HEK293 (cell line): ENCODE data around the gene CALHM6.

Source experiments
- CTCF ChIA-PET: fragments of 350-600 bp; formaldehyde crosslinking; extraction: SDS; loops from one replicate; lab custom pipeline; 2021; ENCODE audit warnings: antibody characterized with exemption; lab: Yijun Ruan, JAX
- POLR2A ChIA-PET: fragments of 300-600 bp; formaldehyde crosslinking; extraction: SDS; loops from one replicate; lab custom pipeline; 2020; ENCODE audit warnings: antibody characterized with exemption, inconsistent platforms; lab: Yijun Ruan, JAX
- H3K27ac ChIP-seq: fragments of 200-500 bp; sonication (Bioruptor generic); 2 replicates; pipeline ENCODE4 v1.5.1; 2014; ENCODE audit warnings: low read depth, low read length, control low read depth, inconsistent platforms; ENCODE audit errors: extremely low read depth
- H3K36me3 ChIP-seq, 2 experiments: fragments of 200-500 bp in 1 of 2; sonication (Bioruptor generic) in 1 of 2; 1 replicate in 1 of 2; 2 replicates in 1 of 2; pipeline ENCODE4 v1.5.1; 2014 to 2017; ENCODE audit warnings: inconsistent platforms in 2 of 2, low read length in 2 of 2; ENCODE audit not compliant: control insufficient read depth in 2 of 2, insufficient read depth in 1 of 2
- H3K4me1 ChIP-seq: fragments of 200-500 bp; sonication (Bioruptor generic); 2 replicates; pipeline ENCODE4 v1.5.1; 2014; ENCODE audit warnings: mild to moderate bottlenecking, low read length, inconsistent platforms; ENCODE audit not compliant: control insufficient read depth, insufficient read depth
- H3K4me3 ChIP-seq: 2 replicates; pipeline ENCODE4 v1.5.1; 2011; ENCODE audit warnings: low read depth, mild to moderate bottlenecking, control low read depth, low read length, moderate library complexity
- H3K9me3 ChIP-seq: fragments of 200-500 bp; sonication (Bioruptor generic); 2 replicates; pipeline ENCODE4 v1.5.1; 2014; ENCODE audit warnings: low read depth, low read length, inconsistent platforms; ENCODE audit not compliant: control insufficient read depth, insufficient read depth
- AEBP2 ChIP-seq: fragments of 450-650 bp; formaldehyde crosslinking; IDR thresholded peaks from 2 replicates; pipeline ENCODE4 v1.5.1; 2016; ENCODE audit warnings: missing biosample characterization, missing genetic modification characterization, borderline replicate concordance
- CTCF ChIP-seq: fragments of 450-650 bp; formaldehyde crosslinking; IDR thresholded peaks from 2 replicates; pipeline ENCODE4 v1.5.1; 2016; ENCODE audit warnings: missing biosample characterization, missing genetic modification characterization
- HOXD13 ChIP-seq: sonication (generic); formaldehyde crosslinking; IDR thresholded peaks from 2 replicates; pipeline ENCODE4 v1.8.0; 2022; ENCODE audit warnings: missing genetic modification reagents, borderline replicate concordance
- KLF10 ChIP-seq: fragments of 450-650 bp; IDR thresholded peaks from 2 replicates; pipeline ENCODE4 v1.5.1; 2018; ENCODE audit warnings: missing biosample characterization, mild to moderate bottlenecking, missing genetic modification characterization
- KLF7 ChIP-seq: fragments of 450-650 bp; formaldehyde crosslinking; IDR thresholded peaks from 2 replicates; pipeline ENCODE4 v1.5.1; 2016; ENCODE audit warnings: missing biosample characterization, missing genetic modification characterization, borderline replicate concordance
- MYNN ChIP-seq: fragments of 450-650 bp; formaldehyde crosslinking; IDR thresholded peaks from 2 replicates; pipeline ENCODE4 v1.5.1; 2016; ENCODE audit warnings: missing biosample characterization, missing genetic modification characterization, borderline replicate concordance
- ZNF174 ChIP-seq: fragments of 450-650 bp; formaldehyde crosslinking; IDR thresholded peaks from 2 replicates; pipeline ENCODE4 v1.5.0; 2017; ENCODE audit warnings: missing biosample characterization, mild to moderate bottlenecking, missing genetic modification characterization
- ZNF23 ChIP-seq: fragments of 450-650 bp; formaldehyde crosslinking; IDR thresholded peaks from 2 replicates; pipeline ENCODE4 v1.5.1; 2016; ENCODE audit warnings: missing biosample characterization, missing genetic modification characterization, borderline replicate concordance
- ZNF311 ChIP-seq: fragments of 450-650 bp; formaldehyde crosslinking; IDR thresholded peaks from 2 replicates; pipeline ENCODE4 v1.5.1; 2017; ENCODE audit warnings: missing biosample characterization, missing genetic modification characterization, borderline replicate concordance
- ZNF449 ChIP-seq: fragments of 450-650 bp; formaldehyde crosslinking; IDR thresholded peaks from 2 replicates; pipeline ENCODE4 v1.5.1; 2017; ENCODE audit warnings: missing biosample characterization, mild to moderate bottlenecking, missing genetic modification characterization, moderate library complexity
- ZNF488 ChIP-seq: fragments of 450-650 bp; formaldehyde crosslinking; IDR thresholded peaks from 2 replicates; pipeline ENCODE4 v1.5.1; 2016; ENCODE audit warnings: missing biosample characterization, missing genetic modification characterization
- ZNF596 ChIP-seq: fragments of 450-650 bp; IDR thresholded peaks from 2 replicates; pipeline ENCODE4 v1.5.0; 2018; ENCODE audit warnings: missing biosample characterization, mild to moderate bottlenecking, missing genetic modification characterization, moderate library complexity
- ZNF768 ChIP-seq: fragments of 450-650 bp; formaldehyde crosslinking; IDR thresholded peaks from 2 replicates; pipeline ENCODE4 v1.5.1; 2018; ENCODE audit warnings: missing biosample characterization, mild to moderate bottlenecking, missing genetic modification characterization
- ZSCAN23 ChIP-seq: fragments of 450-650 bp; formaldehyde crosslinking; IDR thresholded peaks from 2 replicates; pipeline ENCODE4 v1.5.1; 2016; ENCODE audit warnings: missing biosample characterization, missing genetic modification characterization
- ZSCAN30 ChIP-seq: fragments of 450-650 bp; IDR thresholded peaks from 2 replicates; pipeline ENCODE4 v1.5.1; 2018; ENCODE audit warnings: missing biosample characterization, mild to moderate bottlenecking, missing genetic modification characterization, moderate library complexity
- TF ChIP-seq, protein P1 (sequence below): sonication (generic); formaldehyde crosslinking; IDR thresholded peaks from 2 replicates; pipeline ENCODE4 v1.8.1; 2022; ENCODE audit warnings: mild to moderate bottlenecking, moderate library complexity, missing genetic modification reagents
- TF ChIP-seq, protein P2 (sequence below): fragments of 450-650 bp; formaldehyde crosslinking; IDR thresholded peaks from 2 replicates; pipeline ENCODE4 v1.5.1; 2016; ENCODE audit warnings: missing biosample characterization, missing genetic modification characterization

CALHM6 gene

DNA sequence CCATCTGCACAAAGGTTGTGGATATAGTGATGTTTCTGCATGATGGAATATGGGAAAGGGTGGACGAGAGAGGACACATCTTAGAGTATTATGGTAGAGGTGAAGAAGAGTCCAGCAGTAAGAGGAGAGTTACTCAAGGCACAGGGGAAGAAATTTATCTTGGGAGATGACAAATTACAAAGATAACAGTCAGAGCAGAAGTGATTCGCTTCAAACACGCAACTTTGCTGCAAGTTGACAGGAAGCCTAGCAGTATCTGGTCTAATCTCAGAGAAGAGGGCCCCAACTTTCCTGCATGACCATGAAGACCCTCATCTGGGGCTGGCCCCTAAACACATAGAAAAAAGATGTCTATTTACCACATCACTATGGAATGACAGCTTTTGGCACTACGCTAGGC lies 1.2 kb upstream of the CALHM6 start:
- H3K36me3 ChIP-seq: no peaks in the 10 kb centered on the region
- H3K4me3 ChIP-seq: no peak overlapping the region
- no peak overlapping the region for H3K27ac ChIP-seq
- CTCF ChIA-PET: no interaction called here
- H3K9me3 ChIP-seq: no peaks in the 10 kb centered on the region
- POLR2A ChIA-PET: no interaction called here
- TF ChIP-seq ZNF23 (tag by site-specific recombination) (no peak), KLF10 (tag by site-specific recombination) (no peak), MYNN (no peak), AEBP2 (tag by site-specific recombination) (no peak), ZNF596 (tag by site-specific recombination) (no peak), ZNF174 (no peak), ZNF449 (tag by site-specific recombination) (no peak), ZNF488 (tag by site-specific recombination) (no peak), ZSCAN30 (tag by site-specific recombination) (no peak), ZNF311 (tag by site-specific recombination) (no peak), ZSCAN23 (tag by site-specific recombination) (no peak), CTCF (tag by site-specific recombination) (no peak)
- TF ChIP-seq, protein P1, sequence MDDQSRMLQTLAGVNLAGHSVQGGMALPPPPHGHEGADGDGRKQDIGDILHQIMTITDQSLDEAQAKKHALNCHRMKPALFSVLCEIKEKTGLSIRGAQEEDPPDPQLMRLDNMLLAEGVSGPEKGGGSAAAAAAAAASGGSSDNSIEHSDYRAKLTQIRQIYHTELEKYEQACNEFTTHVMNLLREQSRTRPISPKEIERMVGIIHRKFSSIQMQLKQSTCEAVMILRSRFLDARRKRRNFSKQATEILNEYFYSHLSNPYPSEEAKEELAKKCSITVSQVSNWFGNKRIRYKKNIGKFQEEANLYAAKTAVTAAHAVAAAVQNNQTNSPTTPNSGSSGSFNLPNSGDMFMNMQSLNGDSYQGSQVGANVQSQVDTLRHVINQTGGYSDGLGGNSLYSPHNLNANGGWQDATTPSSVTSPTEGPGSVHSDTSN: no peak
- TF ChIP-seq, protein P2, sequence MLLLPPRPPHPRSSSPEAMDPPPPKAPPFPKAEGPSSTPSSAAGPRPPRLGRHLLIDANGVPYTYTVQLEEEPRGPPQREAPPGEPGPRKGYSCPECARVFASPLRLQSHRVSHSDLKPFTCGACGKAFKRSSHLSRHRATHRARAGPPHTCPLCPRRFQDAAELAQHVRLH: no peak
- TF ChIP-seq, all 188 proteins: peak for 0
- H3K4me1 ChIP-seq: no peaks in the 10 kb centered on the region

GRCh38 chr6:116461932-116462885 lies 1.0 kb downstream of the CALHM6 start:
- POLR2A ChIA-PET: no interaction called here
- H3K4me3 ChIP-seq: peak overlapping the region; percentile 14
- H3K27ac ChIP-seq: peak overlapping the region; percentile 36; the same call in 1 of the 2 replicates

More at GRCh38 chr6:116461932-116462885, 1.0 kb downstream of the CALHM6 start:
- Histone ChIP-seq H3K4me1 (no peaks in the 10 kb centered on the region), H3K36me3 (no peaks in the 10 kb centered on the region), H3K9me3 (no peaks in the 10 kb centered on the region)
- CTCF ChIA-PET: interaction anchor here (0.8 to 1.0 kb wide), 4 partner anchors 49 to 174 kb away, joined by 3 to 4 read pairs (median 3); partner anchors contain the start of gene CALHM5
- no peak for TF ChIP-seq HOXD13 (CRISPR knock-in tag)
- TF ChIP-seq KLF7: no peak
- no peak for TF ChIP-seq ZNF768 (tag by site-specific recombination)
